Vagina (tissue), 2 donors: ENCODE results near the gene PASK.

Source experiments
- CTCF ChIP-seq, 3 experiments: fragments of 450-650 bp in 2 of 3; fragments of 200-600 bp in 1 of 3; sonication (generic) in 1 of 3; IDR thresholded peaks; one replicate each; pipeline ENCODE4 v1.5.1; 2017 to 2019; ENCODE audit warnings: antibody characterized with exemption in 3 of 3, mild to moderate bottlenecking in 2 of 3, moderate library complexity in 2 of 3
- POLR2AphosphoS5 ChIP-seq, 2 donors: sonication (generic); formaldehyde crosslinking; IDR thresholded peaks; one replicate each; pipeline ENCODE4 v1.9.0; 2017; ENCODE audit warnings: antibody characterized with exemption in 2 of 2, mild to moderate bottlenecking in 2 of 2, low read depth in 1 of 2; ENCODE audit not compliant: insufficient read depth in 1 of 2

GRCh38 chr2:241112592-241112991 is 36.7 kb downstream of the PASK start:
- no peak for TF ChIP-seq CTCF (IDR thresholded peaks at IDR 0.05)
- no peak for TF ChIP-seq POLR2AphosphoS5 (IDR thresholded peaks at IDR 0.05; ENCODE audit: insufficient read depth in 1 of 2, low read depth in 1 of 2)
